Lower leg skin (tissue), 4 donors: ENCODE results near the gene NUCB1. TPM values are rescaled to one million over a fixed set of nuclear protein-coding genes. Genes with fewer than 3 reads are reported as not detected.

ENCODE experiments used
- DNase-seq, 2 donors: peaks; one replicate each; pipeline ENCODE4 v3.0.0-alpha.2; 2019; ENCODE audit warnings: low spot score in 2 of 2
- H3K4me3 ChIP-seq: fragments of 200-600 bp; sonication (generic); 2 replicates; pipeline ENCODE4 v1.5.1; 2017; ENCODE audit warnings: mild to moderate bottlenecking, low read depth; ENCODE audit not compliant: poor library complexity, severe bottlenecking
- CTCF ChIP-seq, 3 donors: fragments of 450-650 bp; IDR thresholded peaks; one replicate each; pipeline ENCODE4 v1.5.1; 2016; ENCODE audit warnings: antibody characterized with exemption in 3 of 3, mild to moderate bottlenecking in 3 of 3, moderate library complexity in 2 of 3
- POLR2A ChIP-seq, 2 donors: fragments of 450-650 bp; IDR thresholded peaks; one replicate each; pipeline ENCODE4 v1.6.1; 2016 to 2017; ENCODE audit warnings: antibody characterized with exemption in 2 of 2, mild to moderate bottlenecking in 1 of 2, moderate library complexity in 1 of 2
- WGBS, 2 donors: methylation state at CpG; one replicate each; pipeline ENCODE4 v1.1.5; 2018; 5-methylcytosine and 5-hydroxymethylcytosine counted together
- intact Hi-C: fragments of 100-400 bp; cut with DNase I; formaldehyde crosslinking; loops from one replicate; pipeline ENCODE4 v1.15.0; 2023; ENCODE audit warnings: low total_unique reads
- total RNA-seq, 4 donors: library from RNA; depleted of rRNA; stranded (reverse); fragments of >200 nt; gene quantifications; one replicate each; pipeline ENCODE4 v1.1.0, GENCODE V29; 2016

NUCB1 gene
- total RNA-seq, 4 donors from 2014 or later = 162 to 269 (median 189) TPM

GRCh38 chr19:48962029-48962848, 62.1 kb downstream of the NUCB1 start:
- peak; percentile 64 to 92 for DNase-seq
- H3K4me3 ChIP-seq = no peak overlapping the region
- TF ChIP-seq CTCF (IDR thresholded peaks at IDR 0.05) = no peak
- TF ChIP-seq POLR2A (IDR thresholded peaks at IDR 0.05) = no peak
- intact Hi-C loops = no loop called here
- WGBS, 2 donors = 59 to 69% methylated on average over 22 of the region's 22 CpGs

- WGBS, 2 donors = 64 to 65% methylated on average over 5 to 7 of the region's 7 CpGs
- no peak for TF ChIP-seq CTCF (IDR thresholded peaks at IDR 0.05)
- intact Hi-C loops = no loop called here
- no peak overlapping the region for H3K4me3 ChIP-seq
- DNase-seq = no peak
Measured at GRCh38 chr19:48962849-48963165, 62.7 kb downstream of the NUCB1 start.

- 10 to 11% methylated on average over 19 to 28 of the region's 28 CpGs for WGBS, 2 donors
- TF ChIP-seq CTCF (IDR thresholded peaks at IDR 0.05) = no peak
- no peak for TF ChIP-seq POLR2A (IDR thresholded peaks at IDR 0.05)
- H3K4me3 ChIP-seq = peak overlapping the region; percentile 5
- DNase-seq = peak; percentile 71 to 97
- intact Hi-C loops = no loop called here
Measured at GRCh38 chr19:48963371-48964204, 63.5 kb downstream of the NUCB1 start.

GRCh38 chr19:48964205-48965039, 64.3 kb downstream of the NUCB1 start:
- WGBS, 2 donors = 13 to 17% methylated on average over 19 of the region's 19 CpGs

More at GRCh38 chr19:48964205-48965039, 64.3 kb downstream of the NUCB1 start:
- no peak for DNase-seq
- intact Hi-C loops = no loop called here
- peak overlapping the region; percentile 5 for H3K4me3 ChIP-seq
- no peak for TF ChIP-seq CTCF (IDR thresholded peaks at IDR 0.05)
- TF ChIP-seq POLR2A (IDR thresholded peaks at IDR 0.05) = no peak
